RWPE2 (cell line): ENCODE measurements around the gene TMEM178A.

Experiments used
- ATAC-seq: fragments of 200-7000 bp; cut with Tn5 transposase; 3 replicates; pipeline ENCODE4 v1.9.1; 2021; ENCODE audit warnings: low read depth
- DNase-seq: peaks from one replicate; pipeline ENCODE4 v3.0.0-alpha.2; 2020; ENCODE audit warnings: low spot score
- H3K27ac ChIP-seq: fragments of 450-650 bp; 2 replicates; pipeline ENCODE4 v1.5.1; 2017; ENCODE audit warnings: mild to moderate bottlenecking; ENCODE audit not compliant: poor library complexity, severe bottlenecking
- H3K27me3 ChIP-seq: fragments of 250-450 bp; sonication (Bioruptor Pico); 2 replicates; pipeline ENCODE4 v1.5.1; 2021; ENCODE audit warnings: mild to moderate bottlenecking, moderate library complexity; ENCODE audit not compliant: insufficient read depth, poor library complexity, severe bottlenecking
- H3K36me3 ChIP-seq: fragments of 250-450 bp; sonication (Bioruptor Pico); 2 replicates; pipeline ENCODE4 v1.5.1; 2020; ENCODE audit warnings: low read depth, mild to moderate bottlenecking, moderate library complexity
- H3K4me1 ChIP-seq: fragments of 250-450 bp; sonication (Bioruptor Pico); 2 replicates; pipeline ENCODE4 v1.5.1; 2021; ENCODE audit warnings: mild to moderate bottlenecking, moderate library complexity; ENCODE audit not compliant: insufficient read depth, poor library complexity, severe bottlenecking
- H3K4me3 ChIP-seq: fragments of 250-450 bp; sonication (Bioruptor Pico); 2 replicates; pipeline ENCODE4 v1.5.1; 2021; ENCODE audit warnings: mild to moderate bottlenecking, moderate library complexity; ENCODE audit not compliant: severe bottlenecking
- H3K9me3 ChIP-seq: fragments of 250-450 bp; sonication (Bioruptor Pico); 2 replicates; pipeline ENCODE4 v1.5.1; 2021; ENCODE audit warnings: mild to moderate bottlenecking, moderate library complexity; ENCODE audit not compliant: severe bottlenecking
- CTCF ChIP-seq: fragments of 450-650 bp; IDR thresholded peaks from one replicate; pipeline ENCODE4 v1.5.1; 2017; ENCODE audit warnings: mild to moderate bottlenecking, moderate library complexity; ENCODE audit not compliant: poor library complexity, severe bottlenecking

The TMEM178A gene

GRCh38 chr2:39668576-39669080, 2.9 kb downstream of the TMEM178A start:
- TF ChIP-seq CTCF, result no peak
- H3K36me3 ChIP-seq, result no peaks in the 10 kb centered on the region

GRCh38 chr2:39671604-39672003, 5.9 kb downstream of the TMEM178A start:
- H3K9me3 ChIP-seq, result no peaks in the 10 kb centered on the region
- peaks cover 51% of the 10 kb centered on the region for H3K27me3 ChIP-seq
- TF ChIP-seq CTCF, result no peak
- H3K27ac ChIP-seq, result no peak overlapping the region
- no peak for DNase-seq
- no peaks in the 10 kb centered on the region for H3K36me3 ChIP-seq
- H3K4me3 ChIP-seq, result no peak overlapping the region
- no peak for ATAC-seq
- no peaks in the 10 kb centered on the region for H3K4me1 ChIP-seq

More at GRCh38 chr2:39668576-39669080, 2.9 kb downstream of the TMEM178A start:
- Histone ChIP-seq H3K9me3 (no peaks in the 10 kb centered on the region), H3K4me1 (no peaks in the 10 kb centered on the region), H3K27ac (no peak overlapping the region), H3K4me3 (no peak overlapping the region), H3K27me3 (peaks cover 64% of the 10 kb centered on the region)
- DNase-seq (no peak), ATAC-seq (no peak)

GRCh38 chr2:39673018-39673417, 7.3 kb downstream of the TMEM178A start:
- ATAC-seq (no peak), DNase-seq (no peak)
- no peak overlapping the region for H3K4me3 ChIP-seq
- no peaks in the 10 kb centered on the region for H3K4me1 ChIP-seq
- no peaks in the 10 kb centered on the region for H3K9me3 ChIP-seq
- peaks cover 36% of the 10 kb centered on the region for H3K27me3 ChIP-seq
- no peak overlapping the region for H3K27ac ChIP-seq
- no peaks in the 10 kb centered on the region for H3K36me3 ChIP-seq
- no peak for TF ChIP-seq CTCF

- H3K4me3 ChIP-seq, result no peak overlapping the region
- ATAC-seq (no peak), DNase-seq (no peak)
- no peaks in the 10 kb centered on the region for H3K36me3 ChIP-seq
- H3K27me3 ChIP-seq, result peaks cover 8% of the 10 kb centered on the region
- H3K27ac ChIP-seq, result no peak overlapping the region
- TF ChIP-seq CTCF, result no peak
- no peaks in the 10 kb centered on the region for H3K9me3 ChIP-seq
- H3K4me1 ChIP-seq, result no peaks in the 10 kb centered on the region
These were observed 10.6 kb downstream of the TMEM178A start for GRCh38 chr2:39676342-39676741.

GRCh38 chr2:39678170-39678569, 12.5 kb downstream of the TMEM178A start:
- Histone ChIP-seq H3K4me1 (no peaks in the 10 kb centered on the region), H3K4me3 (no peak overlapping the region), H3K27ac (no peak overlapping the region), H3K36me3 (no peaks in the 10 kb centered on the region), H3K27me3 (no peaks in the 10 kb centered on the region), H3K9me3 (peaks cover 2% of the 10 kb centered on the region)
- no peak for ATAC-seq
- no peak for TF ChIP-seq CTCF
- no peak for DNase-seq
